Measurements from ENCODE around the gene MARK4.

DNA sequence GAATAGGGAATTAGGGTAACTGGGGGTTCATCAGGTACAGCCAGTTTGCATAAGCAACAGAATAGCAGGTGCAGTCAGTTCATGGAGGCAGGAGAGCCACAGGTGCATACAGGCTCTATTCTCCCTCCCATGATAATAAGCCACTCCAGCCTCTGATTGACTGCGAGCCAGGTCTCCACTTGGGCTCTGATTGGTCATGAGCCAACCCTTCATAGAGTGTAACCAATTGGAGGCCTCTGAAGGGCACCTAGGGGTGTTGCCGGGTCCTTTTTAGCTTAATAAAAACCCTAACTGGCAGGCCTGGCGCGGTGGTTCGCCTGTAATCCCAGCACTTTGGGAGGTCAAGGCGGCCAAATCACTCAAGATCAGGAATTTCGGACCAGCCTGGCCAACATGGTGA, 80.3 kb downstream of the MARK4 start:
- TF ChIP-seq YY1 (IDR thresholded peaks at IDR 0.05; ENCODE audit: insufficient read depth, insufficient read length) (no peak), ZNF274 (IDR thresholded peaks at IDR 0.05; ENCODE audit: low read depth, low read length) (no peak)

All from NT2/D1 (cell line).